Forelimb muscle (tissue), 1 donor: ENCODE measurements around the gene AQP10. TPM values are rescaled to one million over a fixed set of nuclear protein-coding genes. Genes with fewer than 3 reads are reported as not detected.

ENCODE experiments used
- polyA plus RNA-seq: library from polyadenylated mRNA; unstranded; fragments of 120-200 nt; gene quantifications from one replicate; pipeline ENCODE4 v1.2.1, GENCODE V29; 2013; ENCODE audit not compliant: insufficient read length

The AQP10 gene
- polyA plus RNA-seq, 1 donor: not detected

Other genes starting within 250 kb of the AQP10 start
- 0.03 TPM for gene NUP210L, start 166.0 kb upstream of the AQP10 start, polyA plus RNA-seq
- gene TPM3, start 129.0 kb upstream of the AQP10 start, polyA plus RNA-seq: 535 TPM
- gene CFAP141, start 114.8 kb upstream of the AQP10 start, polyA plus RNA-seq: not detected
- gene UBAP2L, start 100.1 kb upstream of the AQP10 start, polyA plus RNA-seq: 97.8 TPM
- 69.8 TPM for gene HAX1, start 48.5 kb upstream of the AQP10 start, polyA plus RNA-seq
- gene ATP8B2, start 4.4 kb downstream of the AQP10 start, polyA plus RNA-seq: 20.8 TPM
- gene IL6R, start 84.2 kb downstream of the AQP10 start, polyA plus RNA-seq: 7.1 TPM
- 2.3 TPM for gene TDRD10, start 181.1 kb downstream of the AQP10 start, polyA plus RNA-seq
- gene SHE, start 181.3 kb downstream of the AQP10 start, polyA plus RNA-seq: 9.1 TPM
- 64.5 TPM for gene UBE2Q1, start 237.6 kb downstream of the AQP10 start, polyA plus RNA-seq
- gene CHRNB2, start 246.7 kb downstream of the AQP10 start, polyA plus RNA-seq: 0.23 TPM